IPS DF 6.9 (cell line): ENCODE measurements around the gene FAM72C.
"Not testable (repeated sequence)": the region's sequence is repeated elsewhere in the genome, so short reads cannot be mapped to it uniquely, and the experiment has no call there.

Source experiments
- DNase-seq: peaks from one replicate; pipeline ENCODE4 v3.0.0-alpha.2; 2013; ENCODE audit warnings: low read depth, low spot score
- H3K27ac ChIP-seq: one replicate; pipeline ENCODE4 v1.5.1; 2013; ENCODE audit warnings: low read length, control low read depth
- H3K27me3 ChIP-seq: 2 replicates; pipeline ENCODE4 v1.6.1; 2013; ENCODE audit warnings: mild to moderate bottlenecking, low read length; ENCODE audit not compliant: control insufficient read depth, insufficient read depth
- H3K36me3 ChIP-seq: 2 replicates; pipeline ENCODE4 v1.6.1; 2013; ENCODE audit warnings: low read length; ENCODE audit not compliant: control insufficient read depth, insufficient read depth
- H3K4me1 ChIP-seq: 2 replicates; pipeline ENCODE4 v1.6.1; 2013; ENCODE audit warnings: low read length; ENCODE audit not compliant: control insufficient read depth, insufficient read depth
- H3K4me3 ChIP-seq: 2 replicates; pipeline ENCODE4 v1.5.1; 2013; ENCODE audit warnings: mild to moderate bottlenecking, low read length
- H3K9me3 ChIP-seq: 2 replicates; pipeline ENCODE4 v1.6.1; 2013; ENCODE audit warnings: low read length, inconsistent platforms; ENCODE audit not compliant: control insufficient read depth, insufficient read depth
- WGBS: extraction: QIAGEN DNeasy Blood & Tissue Kit; methylation state at CpG from one replicate; pipeline ENCODE4 v1.1.7; 2013; ENCODE audit warnings: mixed read lengths, missing lambda C conversion rate; ENCODE audit not compliant: insufficient read length, insufficient coverage; 5-methylcytosine and 5-hydroxymethylcytosine counted together

FAM72C gene

DNA sequence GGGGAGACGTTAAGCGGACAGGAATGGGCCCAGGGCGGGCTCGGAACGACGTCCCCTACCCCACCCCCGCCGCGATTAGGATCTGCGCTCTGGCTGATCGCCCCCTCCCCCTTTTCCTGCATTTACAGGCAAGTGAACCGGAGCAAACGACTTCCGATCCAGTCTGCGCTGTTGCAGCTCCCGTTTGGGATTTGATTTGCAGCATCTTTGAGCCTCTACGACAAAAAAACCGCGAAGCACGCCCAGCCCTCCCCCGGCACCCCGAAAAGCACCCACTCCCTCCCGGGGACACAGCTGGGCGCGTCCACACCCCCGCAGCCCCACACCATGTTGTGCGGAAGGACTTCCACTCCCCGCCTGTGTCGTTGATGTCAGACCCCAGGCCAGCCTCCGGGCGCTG, 2.6 kb upstream of the FAM72C start:
- not testable (repeated sequence) for H3K9me3 ChIP-seq, H3K4me3 ChIP-seq, H3K27ac ChIP-seq, H3K27me3 ChIP-seq, DNase-seq, H3K36me3 ChIP-seq, H3K4me1 ChIP-seq
- WGBS: no CpG with 5 or more reads among the region's 31 CpGs

GRCh38 chr1:143973876-143974414, 2.2 kb upstream of the FAM72C start:
- H3K27ac ChIP-seq, H3K27me3 ChIP-seq, H3K4me3 ChIP-seq, DNase-seq, H3K4me1 ChIP-seq, H3K9me3 ChIP-seq, H3K36me3 ChIP-seq: not testable (repeated sequence)
- no CpG with 5 or more reads among the region's 37 CpGs for WGBS

DNA sequence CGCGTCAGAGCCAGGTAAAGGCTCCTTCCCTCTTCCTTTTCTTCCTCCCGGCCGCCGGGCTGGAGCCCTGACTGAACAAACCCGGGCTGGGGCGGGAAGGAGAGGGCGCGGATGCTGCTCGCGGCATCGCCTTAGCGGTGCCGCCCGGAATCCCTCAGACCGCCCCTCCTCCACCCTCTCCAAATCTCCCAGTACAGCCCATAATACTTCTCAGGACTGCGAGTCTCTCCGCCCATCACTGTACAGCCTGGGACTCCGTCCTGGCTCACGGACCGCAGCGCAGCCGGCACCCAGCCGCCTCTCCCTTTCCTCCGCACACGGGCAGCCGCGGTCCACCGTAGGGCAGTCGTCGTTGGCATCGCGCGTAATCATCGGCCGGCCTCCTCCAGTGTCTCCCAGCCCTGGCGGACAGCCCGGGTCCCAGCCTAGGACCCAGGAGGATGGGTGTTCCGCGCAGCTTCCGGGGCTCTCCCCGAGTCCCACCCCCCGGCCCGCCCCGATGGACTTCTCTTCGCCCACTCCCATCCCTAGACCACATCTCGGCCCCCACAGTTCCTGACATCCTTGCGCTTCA, 1.1 kb upstream of the FAM72C start:
- not testable (repeated sequence) for H3K4me1 ChIP-seq, DNase-seq, H3K4me3 ChIP-seq, H3K27ac ChIP-seq, H3K9me3 ChIP-seq, H3K36me3 ChIP-seq, H3K27me3 ChIP-seq
- WGBS: no CpG with 5 or more reads among the region's 48 CpGs

DNA sequence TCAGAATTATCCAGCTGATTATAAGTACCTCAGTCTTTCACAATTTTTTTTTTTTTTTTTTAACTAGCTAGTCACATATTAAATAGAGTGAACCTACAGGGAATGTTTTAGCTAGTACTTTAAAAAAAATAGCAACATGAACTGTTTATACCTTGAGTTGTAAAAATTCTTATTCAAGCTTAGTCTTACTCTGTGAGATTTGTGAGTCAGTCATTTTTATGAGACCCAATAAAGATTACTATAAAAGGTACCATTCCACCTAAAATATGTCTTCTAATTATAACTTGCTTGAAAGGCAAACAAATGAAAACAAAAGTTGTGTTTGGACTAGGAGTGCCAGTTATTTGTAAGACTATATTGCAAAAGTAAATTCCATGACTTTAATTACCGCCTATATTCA, 5.9 kb downstream of the FAM72C start:
- WGBS: no CpG with 5 or more reads among the region's 1 CpG
- H3K27ac ChIP-seq, H3K36me3 ChIP-seq, H3K4me3 ChIP-seq, DNase-seq, H3K4me1 ChIP-seq, H3K9me3 ChIP-seq, H3K27me3 ChIP-seq: not testable (repeated sequence)

- DNase-seq, H3K4me1 ChIP-seq, H3K27ac ChIP-seq, H3K4me3 ChIP-seq, H3K27me3 ChIP-seq, H3K9me3 ChIP-seq, H3K36me3 ChIP-seq: not testable (repeated sequence)
- no CpG with 5 or more reads among the region's 2 CpGs for WGBS
These were observed 7.5 kb downstream of the FAM72C start for GRCh38 chr1:143964294-143964693.

DNA sequence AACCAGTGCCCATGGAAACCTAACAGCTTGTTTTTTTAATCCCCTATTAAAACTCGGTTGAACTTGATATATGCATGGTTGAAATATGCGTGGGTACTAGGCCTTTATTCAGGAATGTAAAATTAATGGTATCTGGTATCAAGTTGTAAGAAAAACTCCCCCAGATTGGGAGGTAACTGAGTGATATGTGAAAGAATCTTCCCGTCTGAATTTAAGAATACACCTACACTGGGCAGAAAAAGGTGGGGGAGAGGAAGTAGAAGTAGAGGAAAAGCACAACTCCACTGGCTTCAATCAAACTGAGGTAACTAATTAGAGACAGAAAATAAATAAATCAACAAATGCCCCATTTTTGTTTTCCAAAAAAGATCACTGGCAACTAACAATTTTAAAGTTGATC, 15.9 kb downstream of the FAM72C start:
- H3K4me3 ChIP-seq, DNase-seq, H3K9me3 ChIP-seq, H3K27me3 ChIP-seq, H3K36me3 ChIP-seq, H3K4me1 ChIP-seq, H3K27ac ChIP-seq: not testable (repeated sequence)
- WGBS: no CpG with 5 or more reads among the region's 3 CpGs

DNA sequence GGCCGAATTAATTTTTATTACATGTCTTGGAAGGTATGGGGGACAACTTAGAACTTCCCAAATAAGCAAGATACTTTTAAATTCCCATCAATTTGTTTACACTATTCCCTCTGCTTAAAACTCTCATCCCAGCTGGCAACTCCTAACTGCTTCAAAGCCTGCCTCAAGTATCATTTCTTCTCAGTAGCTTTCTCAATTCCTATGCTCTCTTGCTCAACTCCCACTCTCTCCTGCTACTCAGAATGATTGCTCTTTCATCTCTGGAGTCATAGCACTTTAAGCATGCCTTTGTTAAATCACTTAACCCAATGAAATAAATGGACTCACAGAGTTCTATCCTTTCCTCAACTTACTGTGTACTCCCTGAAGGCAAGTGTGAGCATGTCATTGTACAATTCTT, 18.9 kb downstream of the FAM72C start:
- H3K27ac ChIP-seq, H3K36me3 ChIP-seq, H3K27me3 ChIP-seq, H3K4me1 ChIP-seq, H3K9me3 ChIP-seq, DNase-seq, H3K4me3 ChIP-seq: not testable (repeated sequence)
- no CpG with 5 or more reads among the region's 1 CpG for WGBS

DNA sequence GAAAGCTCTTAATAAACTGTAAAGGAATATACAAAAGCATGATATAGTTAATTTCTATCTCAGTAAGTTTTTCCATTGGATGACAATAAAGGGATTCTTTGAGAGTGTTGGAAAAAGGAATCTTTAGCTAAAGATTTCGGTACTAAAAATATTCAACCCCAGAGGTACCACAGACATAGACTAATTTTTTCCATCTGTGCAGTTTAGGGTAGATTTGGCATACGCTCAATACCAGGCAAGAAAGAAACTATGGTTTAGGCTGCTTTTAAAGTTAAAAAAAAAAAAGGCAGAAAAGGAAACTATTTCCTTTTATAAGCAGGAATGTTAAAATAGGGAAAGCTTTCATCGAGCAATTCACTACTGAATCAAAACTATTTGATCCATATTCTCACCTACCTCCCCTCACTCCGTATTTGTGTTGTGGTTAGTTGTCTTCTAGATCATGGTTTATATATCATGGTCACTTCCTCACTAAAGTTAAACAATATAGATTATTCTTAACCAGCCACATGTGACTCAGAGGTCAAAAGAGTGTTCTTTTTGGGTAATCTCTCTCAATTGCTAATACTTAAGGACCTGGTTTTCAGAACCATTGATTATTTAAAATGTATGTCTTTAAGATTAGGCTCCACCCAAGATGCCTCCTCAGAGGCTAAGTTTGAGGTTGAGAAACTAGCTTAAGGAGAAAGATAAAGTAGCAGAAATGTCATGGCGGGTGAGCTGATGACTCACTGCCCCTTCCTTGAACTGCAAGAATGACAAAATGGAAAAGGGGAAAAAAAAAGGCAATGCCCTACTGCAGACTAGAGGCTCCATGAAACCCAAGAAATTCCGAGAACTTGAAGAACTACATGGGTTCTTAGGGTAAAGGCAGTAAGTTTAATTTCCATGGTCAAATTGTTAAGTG, 20.0 kb downstream of the FAM72C start:
- not testable (repeated sequence) for H3K4me3 ChIP-seq, H3K27ac ChIP-seq, H3K9me3 ChIP-seq, DNase-seq, H3K27me3 ChIP-seq, H3K4me1 ChIP-seq, H3K36me3 ChIP-seq
- WGBS: no CpG with 5 or more reads among the region's 6 CpGs

DNA sequence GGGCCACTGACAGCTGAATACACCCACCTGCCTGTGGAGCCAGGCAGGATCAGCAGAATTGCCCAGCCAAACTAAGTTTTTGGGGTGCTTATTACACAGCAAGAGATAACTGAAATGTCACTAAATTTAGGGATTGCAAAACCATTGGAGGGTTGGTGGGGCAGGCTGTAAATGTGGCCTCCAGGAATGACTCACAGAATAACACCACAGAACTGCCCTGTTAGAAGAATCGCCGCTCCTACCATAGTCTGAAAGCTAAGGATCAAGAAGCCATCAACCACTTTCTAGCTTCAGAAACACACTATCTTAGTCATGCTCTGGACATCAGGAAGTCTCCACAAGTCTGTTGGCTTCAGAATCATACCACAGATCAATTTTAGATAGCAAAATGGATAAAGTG, 24.0 kb downstream of the FAM72C start:
- not testable (repeated sequence) for H3K9me3 ChIP-seq, H3K4me3 ChIP-seq, H3K27ac ChIP-seq, H3K36me3 ChIP-seq, DNase-seq, H3K4me1 ChIP-seq, H3K27me3 ChIP-seq
- WGBS: no CpG with 5 or more reads among the region's 2 CpGs

GRCh38 chr1:143945253-143945652, 26.5 kb downstream of the FAM72C start:
- H3K27me3 ChIP-seq, H3K36me3 ChIP-seq, H3K9me3 ChIP-seq, H3K4me1 ChIP-seq, DNase-seq, H3K4me3 ChIP-seq, H3K27ac ChIP-seq: not testable (repeated sequence)
- WGBS: no CpG with 5 or more reads among the region's 3 CpGs
